ENCODE results near the gene RBMS2. TPM values are rescaled to one million over a fixed set of nuclear protein-coding genes. Genes with fewer than 3 reads are reported as not detected.

Gene RBMS2
- total and polyA plus RNA-seq, 2 donors from 2014 or later, result 8.5 to 71.3 TPM

DNA sequence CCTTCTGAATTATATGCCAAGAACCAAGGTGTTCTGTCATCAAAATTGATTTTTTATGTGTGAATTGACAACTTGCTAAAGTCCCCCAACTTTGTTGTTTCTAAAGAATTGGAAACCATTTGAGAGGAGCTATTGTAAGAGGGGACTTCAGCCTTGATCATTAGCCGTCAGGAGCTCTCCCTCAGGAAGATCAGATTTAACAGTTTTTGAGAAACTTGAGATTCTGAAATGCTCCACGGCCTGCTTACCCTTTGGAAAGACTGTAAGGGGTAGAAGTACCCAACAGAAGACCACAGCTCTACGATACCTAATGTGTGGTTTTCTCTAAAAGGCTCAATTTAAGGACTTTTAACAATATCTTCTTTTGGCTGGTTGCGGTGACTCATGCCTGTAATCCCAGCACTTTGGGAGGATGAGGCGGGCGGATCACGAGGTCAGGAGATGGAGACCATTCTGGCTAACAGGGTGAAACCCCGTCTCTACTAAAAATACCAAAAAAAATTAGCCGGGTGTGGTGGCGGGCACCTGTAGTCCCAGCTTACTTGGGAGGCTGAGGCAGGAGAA, 57.4 kb downstream of the RBMS2 start:
- H3K27me3 ChIP-seq (ENCODE audit: control insufficient read depth, insufficient read depth, low read length), result no peaks in the 10 kb centered on the region
- no peak for FAIRE-seq
- TF ChIP-seq, protein P1, sequence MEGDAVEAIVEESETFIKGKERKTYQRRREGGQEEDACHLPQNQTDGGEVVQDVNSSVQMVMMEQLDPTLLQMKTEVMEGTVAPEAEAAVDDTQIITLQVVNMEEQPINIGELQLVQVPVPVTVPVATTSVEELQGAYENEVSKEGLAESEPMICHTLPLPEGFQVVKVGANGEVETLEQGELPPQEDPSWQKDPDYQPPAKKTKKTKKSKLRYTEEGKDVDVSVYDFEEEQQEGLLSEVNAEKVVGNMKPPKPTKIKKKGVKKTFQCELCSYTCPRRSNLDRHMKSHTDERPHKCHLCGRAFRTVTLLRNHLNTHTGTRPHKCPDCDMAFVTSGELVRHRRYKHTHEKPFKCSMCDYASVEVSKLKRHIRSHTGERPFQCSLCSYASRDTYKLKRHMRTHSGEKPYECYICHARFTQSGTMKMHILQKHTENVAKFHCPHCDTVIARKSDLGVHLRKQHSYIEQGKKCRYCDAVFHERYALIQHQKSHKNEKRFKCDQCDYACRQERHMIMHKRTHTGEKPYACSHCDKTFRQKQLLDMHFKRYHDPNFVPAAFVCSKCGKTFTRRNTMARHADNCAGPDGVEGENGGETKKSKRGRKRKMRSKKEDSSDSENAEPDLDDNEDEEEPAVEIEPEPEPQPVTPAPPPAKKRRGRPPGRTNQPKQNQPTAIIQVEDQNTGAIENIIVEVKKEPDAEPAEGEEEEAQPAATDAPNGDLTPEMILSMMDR (IDR thresholded peaks at IDR 0.05; ENCODE audit: borderline replicate concordance, extremely low read depth, insufficient read depth), result no peak
- intact Hi-C loops (cut with DNase I), result no loop called here
- DNase-seq, result peak in 1 of 5 donors; percentile 52
- no peaks in the 10 kb centered on the region for H3K4me1 ChIP-seq (ENCODE audit: control insufficient read depth in 2 of 3, insufficient read depth in 2 of 3, low read depth in 1 of 3, low read length in 3 of 3)
- H3K4me3 ChIP-seq (ENCODE audit: low read length in 3 of 3), result no peak overlapping the region
- no peak overlapping the region for H3K27ac ChIP-seq (ENCODE audit: low read depth in 2 of 2, low read length in 2 of 2)
- no peaks in the 10 kb centered on the region for H3K9me3 ChIP-seq (ENCODE audit: control insufficient read depth in 2 of 3, insufficient read depth in 1 of 3, low read length in 3 of 3)
- H3K36me3 ChIP-seq (ENCODE audit: control insufficient read depth in 2 of 3, insufficient read depth in 3 of 3, low read length in 3 of 3), result peaks cover 2 to 24% (median 7%) of the 10 kb centered on the region in 3 donors
- H3K9ac ChIP-seq (ENCODE audit: low read length in 3 of 3), result no peak overlapping the region

DNA sequence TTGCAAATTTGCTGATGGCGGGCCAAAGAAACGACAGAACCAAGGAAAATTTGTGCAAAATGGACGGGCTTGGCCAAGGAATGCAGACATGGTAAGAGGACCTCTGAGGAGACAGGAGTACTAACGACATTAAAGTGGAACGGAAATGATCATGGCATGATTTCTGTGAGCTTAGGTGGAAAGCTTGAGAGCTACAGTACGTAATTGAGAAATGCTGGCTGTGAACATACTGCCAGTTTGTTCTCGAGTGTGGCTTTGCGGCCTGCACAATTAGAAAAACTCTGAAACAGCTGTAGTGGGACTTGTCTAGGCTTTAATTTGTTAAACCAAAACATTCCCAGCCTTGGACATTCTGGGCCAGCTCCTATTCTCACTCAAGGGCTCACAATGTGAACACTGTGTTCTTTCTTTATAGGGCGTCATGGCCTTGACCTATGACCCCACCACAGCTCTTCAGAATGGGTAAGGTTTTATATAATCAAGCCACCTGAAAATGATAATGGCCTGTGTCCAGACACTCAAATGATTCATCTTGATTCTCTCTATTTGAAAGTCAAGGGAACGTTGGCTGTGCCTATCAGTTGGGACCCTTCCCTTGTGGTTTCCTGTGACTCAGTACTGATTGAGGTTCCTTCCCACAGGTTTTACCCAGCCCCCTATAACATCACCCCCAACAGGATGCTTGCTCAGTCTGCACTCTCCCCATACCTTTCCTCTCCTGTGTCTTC, 60.0 kb downstream of the RBMS2 start:
- H3K4me1 ChIP-seq (ENCODE audit: control insufficient read depth in 2 of 3, insufficient read depth in 2 of 3, low read depth in 1 of 3, low read length in 3 of 3), result no peaks in the 10 kb centered on the region
- H3K9ac ChIP-seq (ENCODE audit: low read length in 3 of 3), result no peak overlapping the region
- intact Hi-C loops (cut with DNase I), result no loop called here
- no peak overlapping the region for H3K27ac ChIP-seq (ENCODE audit: low read depth in 2 of 2, low read length in 2 of 2)
- peaks cover 2 to 25% (median 3%) of the 10 kb centered on the region in 3 donors for H3K36me3 ChIP-seq (ENCODE audit: control insufficient read depth in 2 of 3, insufficient read depth in 3 of 3, low read length in 3 of 3)
- TF ChIP-seq, protein P1 (IDR thresholded peaks at IDR 0.05; ENCODE audit: borderline replicate concordance, extremely low read depth, insufficient read depth), result no peak
- H3K27me3 ChIP-seq (ENCODE audit: control insufficient read depth, insufficient read depth, low read length), result no peaks in the 10 kb centered on the region
- DNase-seq (no peak), FAIRE-seq (no peak)
- no peak overlapping the region for H3K4me3 ChIP-seq (ENCODE audit: low read length in 3 of 3)
- no peaks in the 10 kb centered on the region for H3K9me3 ChIP-seq (ENCODE audit: control insufficient read depth in 2 of 3, insufficient read depth in 1 of 3, low read length in 3 of 3)

DNA sequence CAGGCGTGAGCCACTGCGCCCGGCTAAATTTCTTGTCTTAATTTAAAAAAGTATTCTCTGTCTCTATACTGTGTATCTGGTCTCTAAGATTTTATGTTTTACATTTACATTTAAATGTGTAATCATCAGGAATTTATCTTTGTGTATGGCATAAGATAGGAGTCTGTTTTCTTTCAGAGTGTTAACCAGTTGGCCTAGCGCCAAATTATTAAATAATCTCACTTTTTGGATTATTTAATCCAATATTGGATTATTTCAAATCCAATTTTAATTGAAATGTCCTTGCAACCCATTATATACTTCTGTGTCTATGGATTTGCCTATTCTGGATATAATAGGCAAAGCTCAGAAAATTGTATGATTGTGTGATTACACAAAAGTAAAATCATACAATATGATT, 63.5 kb downstream of the RBMS2 start:
- H3K9me3 ChIP-seq (ENCODE audit: control insufficient read depth in 2 of 3, insufficient read depth in 1 of 3, low read length in 3 of 3), result no peaks in the 10 kb centered on the region
- H3K4me1 ChIP-seq (ENCODE audit: control insufficient read depth in 2 of 3, insufficient read depth in 2 of 3, low read depth in 1 of 3, low read length in 3 of 3), result no peaks in the 10 kb centered on the region
- no peaks in the 10 kb centered on the region for H3K27me3 ChIP-seq (ENCODE audit: control insufficient read depth, insufficient read depth, low read length)
- no peak for FAIRE-seq
- intact Hi-C loops (cut with DNase I), result no loop called here
- no peak overlapping the region for H3K27ac ChIP-seq (ENCODE audit: low read depth in 2 of 2, low read length in 2 of 2)
- TF ChIP-seq, protein P1 (IDR thresholded peaks at IDR 0.05; ENCODE audit: borderline replicate concordance, extremely low read depth, insufficient read depth), result no peak
- no peak overlapping the region for H3K4me3 ChIP-seq (ENCODE audit: low read length in 3 of 3)
- peaks cover 7 to 44% (median 22%) of the 10 kb centered on the region in 3 donors for H3K36me3 ChIP-seq (ENCODE audit: control insufficient read depth in 2 of 3, insufficient read depth in 3 of 3, low read length in 3 of 3)
- H3K9ac ChIP-seq (ENCODE audit: low read length in 3 of 3), result no peak overlapping the region
- no peak for DNase-seq

All from kidney (tissue), 14 donors.